Thyroid gland (tissue), 4 donors: Measurements from ENCODE around the gene ADAMTS20. TPM values are rescaled to one million over a fixed set of nuclear protein-coding genes. Genes with fewer than 3 reads are reported as not detected.

Experiments
- DNase-seq, 2 donors: peaks; one replicate each; pipeline ENCODE4 v3.0.0-alpha.2; 2019
- H3K27ac ChIP-seq, 3 donors: fragments of 200-600 bp; sonication (generic); 1 replicate in 2 of 3; 2 replicates in 1 of 3; pipeline ENCODE4 v1.5.1; 2016 to 2019; ENCODE audit warnings: mild to moderate bottlenecking in 1 of 3, moderate library complexity in 1 of 3
- H3K27me3 ChIP-seq: fragments of 200-600 bp; sonication (generic); one replicate; pipeline ENCODE4 v1.5.1; 2019
- H3K36me3 ChIP-seq, 2 donors: fragments of 200-600 bp; sonication (generic); one replicate each; pipeline ENCODE4 v1.5.1; 2016 to 2019
- H3K4me1 ChIP-seq, 2 donors: fragments of 200-600 bp; sonication (generic); one replicate each; pipeline ENCODE4 v1.5.1; 2017 to 2019
- H3K4me3 ChIP-seq, 3 donors: fragments of 200-600 bp; sonication (generic); replicated peaks in 1 of 3; 1 replicate in 2 of 3; 2 replicates in 1 of 3; pipeline ENCODE4 v1.5.1; 2016; ENCODE audit warnings: mild to moderate bottlenecking in 1 of 3
- H3K9me3 ChIP-seq: fragments of 200-600 bp; sonication (generic); one replicate; pipeline ENCODE4 v1.5.1; 2017
- POLR2A ChIP-seq, 2 donors: fragments of 450-650 bp; IDR thresholded peaks; one replicate each; pipeline ENCODE4 v1.6.1; 2017; ENCODE audit warnings: antibody characterized with exemption in 2 of 2, mild to moderate bottlenecking in 2 of 2, moderate library complexity in 1 of 2
- WGBS, 2 donors: methylation state at CpG; one replicate each; pipeline ENCODE4 v1.1.5; 2017; 5-methylcytosine and 5-hydroxymethylcytosine counted together
- intact Hi-C: fragments of 100-400 bp; cut with DNase I; formaldehyde crosslinking; loops from one replicate; pipeline ENCODE4 v1.15.1; 2023
- total RNA-seq, 4 donors: library from RNA; depleted of rRNA; stranded (reverse); fragments of >200 nt; gene quantifications; one replicate each; pipeline ENCODE4 v1.2.3, GENCODE V29; 2016
- TF ChIP-seq, protein P1 (sequence below), 6 experiments: fragments of 200-600 bp in 3 of 6; fragments of 450-650 bp in 3 of 6; sonication (generic) in 3 of 6; IDR thresholded peaks; one replicate each; pipeline ENCODE4 v1.5.1; 2016 to 2019; ENCODE audit warnings: antibody characterized with exemption in 6 of 6, mild to moderate bottlenecking in 2 of 6, inconsistent platforms in 1 of 6, moderate library complexity in 1 of 6

Gene ADAMTS20
- total RNA-seq, 4 donors from 2014 or later: 0.11 TPM; not detected in 3

GRCh38 chr12:43576162-43576561 lies 24.2 kb upstream of the ADAMTS20 start:
- no peak overlapping the region for H3K27ac ChIP-seq
- H3K4me3 ChIP-seq: no peak overlapping the region
- H3K27me3 ChIP-seq: no peaks in the 10 kb centered on the region
- TF ChIP-seq, protein P1, sequence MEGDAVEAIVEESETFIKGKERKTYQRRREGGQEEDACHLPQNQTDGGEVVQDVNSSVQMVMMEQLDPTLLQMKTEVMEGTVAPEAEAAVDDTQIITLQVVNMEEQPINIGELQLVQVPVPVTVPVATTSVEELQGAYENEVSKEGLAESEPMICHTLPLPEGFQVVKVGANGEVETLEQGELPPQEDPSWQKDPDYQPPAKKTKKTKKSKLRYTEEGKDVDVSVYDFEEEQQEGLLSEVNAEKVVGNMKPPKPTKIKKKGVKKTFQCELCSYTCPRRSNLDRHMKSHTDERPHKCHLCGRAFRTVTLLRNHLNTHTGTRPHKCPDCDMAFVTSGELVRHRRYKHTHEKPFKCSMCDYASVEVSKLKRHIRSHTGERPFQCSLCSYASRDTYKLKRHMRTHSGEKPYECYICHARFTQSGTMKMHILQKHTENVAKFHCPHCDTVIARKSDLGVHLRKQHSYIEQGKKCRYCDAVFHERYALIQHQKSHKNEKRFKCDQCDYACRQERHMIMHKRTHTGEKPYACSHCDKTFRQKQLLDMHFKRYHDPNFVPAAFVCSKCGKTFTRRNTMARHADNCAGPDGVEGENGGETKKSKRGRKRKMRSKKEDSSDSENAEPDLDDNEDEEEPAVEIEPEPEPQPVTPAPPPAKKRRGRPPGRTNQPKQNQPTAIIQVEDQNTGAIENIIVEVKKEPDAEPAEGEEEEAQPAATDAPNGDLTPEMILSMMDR (IDR thresholded peaks at IDR 0.05): no peak
- no peak for TF ChIP-seq POLR2A (IDR thresholded peaks at IDR 0.05)
- WGBS, 2 donors: 86 to 88% methylated on average over 2 of the region's 2 CpGs
- H3K36me3 ChIP-seq: no peaks in the 10 kb centered on the region
- no peaks in the 10 kb centered on the region for H3K9me3 ChIP-seq
- intact Hi-C loops: no loop called here
- no peaks in the 10 kb centered on the region for H3K4me1 ChIP-seq
- no peak for DNase-seq

DNA sequence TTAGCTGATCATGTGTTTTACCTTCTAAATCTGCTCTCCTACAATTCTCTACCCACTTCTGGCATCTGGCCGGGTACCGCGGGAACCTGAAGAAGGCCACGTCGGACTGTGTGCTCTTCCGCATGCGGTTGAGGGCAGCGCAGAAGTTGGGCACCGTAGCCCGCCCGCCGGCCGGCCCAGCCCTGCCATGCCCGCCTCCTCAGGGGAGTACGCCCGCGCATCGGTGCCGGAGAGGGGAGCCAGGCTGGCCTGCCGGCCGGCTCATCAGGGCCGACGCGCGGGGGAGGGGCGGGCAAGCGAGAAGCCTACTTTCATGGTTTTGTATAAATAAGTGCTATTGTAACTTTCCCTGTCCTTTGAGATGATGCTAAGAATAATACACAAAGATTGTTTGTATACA lies 19.9 kb upstream of the ADAMTS20 start:
- TF ChIP-seq POLR2A (IDR thresholded peaks at IDR 0.05): no peak
- Histone ChIP-seq H3K27me3 (no peaks in the 10 kb centered on the region), H3K4me3 (no peak overlapping the region), H3K27ac (no peak overlapping the region), H3K4me1 (no peaks in the 10 kb centered on the region), H3K36me3 (no peaks in the 10 kb centered on the region), H3K9me3 (no peaks in the 10 kb centered on the region)
- 45 to 49% methylated on average over 27 of the region's 27 CpGs for WGBS, 2 donors
- intact Hi-C loops: no loop called here
- no peak for DNase-seq

- H3K36me3 ChIP-seq: no peaks in the 10 kb centered on the region
Observed at GRCh38 chr12:43556057-43556456, 4.1 kb upstream of the ADAMTS20 start.

DNA sequence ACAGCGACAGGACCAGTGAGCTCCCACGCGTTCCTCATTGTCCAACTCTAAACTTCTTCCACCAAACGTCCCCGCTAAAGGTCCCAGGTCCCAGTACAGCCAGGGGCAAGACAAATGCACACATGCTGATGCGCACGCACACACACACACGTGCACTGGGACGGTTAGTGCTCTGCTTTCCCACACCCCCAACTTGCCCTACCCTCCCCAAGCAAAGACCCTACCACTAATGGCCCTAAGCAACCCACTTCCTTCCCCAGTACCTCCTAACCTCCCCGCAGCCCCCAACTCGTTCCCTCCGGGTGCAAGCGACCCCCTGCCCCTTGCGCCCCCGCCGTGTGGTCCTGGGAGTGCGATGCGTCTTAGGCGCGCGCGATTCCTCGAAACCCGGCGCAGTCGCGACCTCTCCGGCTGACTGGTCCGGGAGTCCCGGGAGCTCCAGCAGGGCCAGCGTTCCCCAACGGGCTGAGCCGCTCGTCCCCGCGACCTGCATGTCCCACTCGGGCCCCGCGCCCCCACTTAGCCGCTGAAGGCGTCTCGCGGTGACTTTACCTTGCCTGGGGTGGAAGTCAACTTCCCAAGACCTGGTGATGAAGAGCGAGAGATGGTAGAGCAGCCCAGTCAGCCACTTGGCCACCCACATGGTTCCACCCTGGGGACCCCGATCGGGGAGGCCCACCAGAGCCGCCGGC lies 578 bp downstream of the ADAMTS20 start:
- Histone ChIP-seq H3K9me3 (no peaks in the 10 kb centered on the region), H3K27me3 (no peaks in the 10 kb centered on the region), H3K4me3 (no peak overlapping the region), H3K36me3 (no peaks in the 10 kb centered on the region), H3K27ac (no peak overlapping the region), H3K4me1 (no peaks in the 10 kb centered on the region)
- no peak for DNase-seq
- TF ChIP-seq, protein P1 (IDR thresholded peaks at IDR 0.05): no peak
- no peak for TF ChIP-seq POLR2A (IDR thresholded peaks at IDR 0.05)
- intact Hi-C loops: no loop called here
- WGBS, 2 donors: 4 to 7% methylated on average over 22 of the region's 48 CpGs

More at GRCh38 chr12:43556057-43556456, 4.1 kb upstream of the ADAMTS20 start:
- intact Hi-C loops: no loop called here
- H3K4me1 ChIP-seq: no peaks in the 10 kb centered on the region
- no peak for DNase-seq
- H3K27me3 ChIP-seq: no peaks in the 10 kb centered on the region
- no peak overlapping the region for H3K27ac ChIP-seq
- no peak for TF ChIP-seq POLR2A (IDR thresholded peaks at IDR 0.05)
- TF ChIP-seq, protein P1 (IDR thresholded peaks at IDR 0.05): no peak
- H3K4me3 ChIP-seq: no peak overlapping the region
- H3K9me3 ChIP-seq: no peaks in the 10 kb centered on the region

- no peaks in the 10 kb centered on the region for H3K9me3 ChIP-seq
- no peaks in the 10 kb centered on the region for H3K27me3 ChIP-seq
- H3K36me3 ChIP-seq: no peaks in the 10 kb centered on the region
- 2 to 4% methylated on average over 5 to 13 of the region's 31 CpGs for WGBS, 2 donors
- intact Hi-C loops: no loop called here
- TF ChIP-seq, protein P1 (IDR thresholded peaks at IDR 0.05): no peak
- no peak for TF ChIP-seq POLR2A (IDR thresholded peaks at IDR 0.05)
- H3K4me3 ChIP-seq: no peak overlapping the region
- no peaks in the 10 kb centered on the region for H3K4me1 ChIP-seq
- DNase-seq: no peak
- no peak overlapping the region for H3K27ac ChIP-seq
Observed at GRCh38 chr12:43550831-43551271, 1.2 kb downstream of the ADAMTS20 start.
